NCI-H446 treated with DMSO at 0.1 percent for 48 hours (cell line): ENCODE data around the gene RBFOX2.
"Not testable (repeated sequence)": the region's sequence is repeated elsewhere in the genome, so short reads cannot be mapped to it uniquely, and the experiment has no call there.

Source experiments
- DNase-seq: peaks from one replicate; lab custom pipeline; 2025; lab: John Stamatoyannopoulos, UW

RBFOX2 gene

DNA sequence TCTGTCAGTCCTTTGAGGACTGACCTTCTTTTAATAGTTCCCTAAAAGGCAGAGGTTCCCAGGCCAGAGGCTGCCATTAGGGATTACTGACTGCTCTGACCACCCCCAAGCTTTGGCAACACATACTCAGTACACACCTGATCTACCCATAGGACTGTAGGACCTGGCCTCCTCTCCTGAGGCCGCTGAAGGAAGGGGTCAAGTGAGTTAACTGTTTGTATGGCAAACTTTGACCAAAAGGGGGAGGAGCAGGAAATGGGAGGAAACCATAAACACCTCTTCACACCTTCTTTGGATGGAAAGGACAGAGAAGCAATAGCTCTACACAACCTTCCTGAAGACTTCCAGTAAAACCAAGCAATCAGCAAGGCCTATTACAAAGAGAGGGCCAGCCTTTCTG is 207.0 kb downstream of the RBFOX2 start:
- DNase-seq = no peak

DNA sequence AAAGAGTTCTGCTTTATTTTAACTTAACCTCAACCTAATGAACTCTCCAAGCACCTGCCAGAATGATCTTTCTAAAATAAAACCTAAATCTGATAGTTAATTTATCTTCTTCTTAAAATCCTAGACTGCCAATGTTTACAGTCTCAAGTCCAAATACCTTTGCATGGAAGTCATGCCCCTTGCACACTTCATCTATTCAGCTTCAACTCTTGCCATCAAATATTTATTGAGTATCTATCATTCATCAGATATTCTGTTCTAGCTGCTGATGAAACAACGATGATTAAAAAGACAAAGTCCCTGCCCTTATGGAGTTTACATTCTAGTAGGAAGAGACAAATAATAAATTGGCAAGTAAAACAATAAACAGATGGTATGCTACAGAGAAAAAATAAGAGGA is 209.2 kb downstream of the RBFOX2 start:
- no peak for DNase-seq

DNA sequence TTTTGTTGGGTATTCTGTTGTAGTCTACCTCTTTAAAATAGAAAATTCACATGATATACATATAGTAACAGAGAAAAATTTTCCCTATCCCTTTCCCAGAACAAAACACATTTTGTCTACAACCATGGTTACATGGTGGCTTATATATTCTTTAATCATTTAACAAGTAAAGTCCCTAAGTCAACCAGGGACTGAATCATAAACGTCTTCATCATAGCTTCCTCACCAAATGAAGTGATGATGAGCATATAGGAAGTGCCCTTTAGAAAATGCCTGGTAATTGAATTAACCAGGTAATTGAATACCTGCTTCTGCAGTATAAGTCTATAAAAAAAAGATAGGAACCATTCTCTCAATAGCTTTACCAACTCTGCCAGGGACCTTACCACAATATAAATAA is 209.7 kb downstream of the RBFOX2 start:
- no peak for DNase-seq

DNA sequence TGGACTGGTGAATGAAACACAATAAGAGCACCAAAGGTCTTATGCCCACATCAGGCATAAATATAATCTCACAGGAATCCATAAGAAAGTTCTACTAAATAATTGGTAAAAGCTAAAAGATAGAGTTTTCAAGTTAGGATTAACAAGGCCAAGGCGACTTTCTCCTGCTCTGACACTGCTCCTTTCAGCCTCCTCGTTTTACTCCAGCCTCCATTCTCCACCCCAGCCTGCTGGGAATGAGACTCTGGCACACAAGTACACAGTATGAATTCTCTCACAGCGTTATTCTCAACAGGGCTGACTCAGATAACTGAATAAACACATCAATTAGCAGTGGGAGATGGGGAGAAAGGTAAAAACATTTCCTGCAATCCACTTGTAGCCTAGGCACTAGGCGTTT is 216.0 kb downstream of the RBFOX2 start:
- no peak for DNase-seq

DNA sequence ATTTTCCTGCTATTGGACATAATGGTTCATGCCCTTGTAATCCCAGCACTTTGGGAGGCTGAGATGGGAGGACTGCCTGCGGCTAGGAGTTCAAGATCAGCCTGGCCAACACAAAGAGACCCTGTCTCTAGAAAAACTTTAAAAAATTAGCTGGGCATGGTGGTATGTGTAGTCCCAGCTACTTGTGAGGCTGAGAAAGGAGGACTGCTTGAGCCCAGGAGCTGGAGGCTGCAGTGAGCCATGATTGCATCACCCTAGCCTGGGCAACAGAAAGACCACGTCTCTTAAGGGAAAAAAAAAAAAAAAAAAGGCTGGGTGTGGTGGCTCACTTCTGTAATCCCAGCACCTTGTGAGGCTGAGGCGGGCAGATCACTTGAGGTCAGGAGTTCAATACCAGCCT is 217.0 kb downstream of the RBFOX2 start:
- DNase-seq = no peak

DNA sequence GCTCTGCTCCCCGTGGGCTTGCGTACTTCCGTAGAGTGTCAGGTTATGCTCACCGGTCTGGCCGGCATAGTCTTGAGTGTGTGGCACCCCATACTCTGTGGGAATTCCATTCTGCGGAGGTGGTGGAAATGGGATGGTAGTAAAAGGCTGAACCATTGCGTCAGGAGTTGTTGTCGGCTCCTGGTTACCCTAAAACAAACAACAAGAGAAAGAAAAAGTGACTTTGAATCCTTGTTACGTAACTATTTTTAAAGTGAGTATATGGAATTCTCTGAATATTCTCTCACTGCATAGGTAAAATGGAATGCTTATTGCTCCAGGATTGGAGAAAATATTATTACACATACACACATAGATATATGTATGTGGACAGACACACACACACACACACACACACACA is 218.8 kb downstream of the RBFOX2 start:
- DNase-seq = no peak

DNA sequence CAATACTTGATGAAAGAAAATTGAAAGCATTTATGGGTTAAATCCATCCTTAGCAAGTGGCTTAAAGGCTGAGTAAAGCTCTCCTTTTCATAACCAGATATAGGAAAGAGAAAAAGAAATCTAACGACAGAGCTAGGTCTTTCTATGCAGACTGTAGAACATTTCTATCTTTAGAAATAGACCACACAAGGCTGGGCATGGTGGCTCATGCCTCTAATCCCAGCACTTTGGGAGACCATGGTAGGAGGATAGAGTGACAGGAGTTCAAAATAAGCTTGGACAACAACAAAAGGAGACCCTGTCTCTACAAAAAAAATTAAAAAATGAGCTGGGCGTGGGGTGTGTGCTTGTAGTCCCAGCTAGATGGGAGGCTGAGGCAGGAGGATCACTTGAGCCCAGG is 220.2 kb downstream of the RBFOX2 start:
- DNase-seq = no peak

DNA sequence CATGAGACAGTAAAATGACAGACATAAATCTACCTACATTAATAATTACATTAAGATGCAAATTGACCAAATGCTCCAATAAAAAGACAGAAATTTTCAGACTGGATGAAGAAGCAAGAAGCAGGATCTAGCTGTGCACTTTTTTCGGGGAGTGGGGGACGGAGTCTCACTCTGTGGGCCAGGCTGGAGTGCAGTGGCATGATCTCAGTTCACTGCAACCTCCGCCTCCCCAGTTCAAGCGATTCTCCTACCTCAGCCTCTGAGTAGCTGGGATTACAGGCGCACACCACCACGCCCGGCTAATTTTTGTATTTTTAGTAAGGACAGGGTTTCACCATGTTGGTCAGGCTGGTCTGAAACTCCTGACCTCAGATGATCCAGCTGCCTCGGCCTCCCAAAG is 222.0 kb downstream of the RBFOX2 start:
- DNase-seq = not testable (repeated sequence)

DNA sequence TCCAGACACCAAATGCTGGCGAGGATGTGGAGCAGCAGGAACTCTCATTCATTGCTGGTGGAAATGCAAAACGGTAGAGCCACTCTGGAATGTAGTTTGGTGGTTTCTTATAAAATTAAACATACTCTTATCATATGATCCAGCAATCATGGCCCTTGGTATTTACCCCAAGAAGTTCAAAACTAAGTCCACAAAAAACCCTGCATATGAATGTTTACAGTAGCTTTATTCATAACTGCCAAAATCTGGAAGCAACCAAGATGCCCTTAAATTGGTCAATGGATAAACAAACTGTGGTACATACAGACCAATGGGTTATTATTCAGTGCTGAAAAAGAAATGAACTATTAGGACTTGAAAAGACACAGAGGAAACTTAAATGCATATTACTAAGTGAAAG is 223.2 kb downstream of the RBFOX2 start:
- DNase-seq = no peak

DNA sequence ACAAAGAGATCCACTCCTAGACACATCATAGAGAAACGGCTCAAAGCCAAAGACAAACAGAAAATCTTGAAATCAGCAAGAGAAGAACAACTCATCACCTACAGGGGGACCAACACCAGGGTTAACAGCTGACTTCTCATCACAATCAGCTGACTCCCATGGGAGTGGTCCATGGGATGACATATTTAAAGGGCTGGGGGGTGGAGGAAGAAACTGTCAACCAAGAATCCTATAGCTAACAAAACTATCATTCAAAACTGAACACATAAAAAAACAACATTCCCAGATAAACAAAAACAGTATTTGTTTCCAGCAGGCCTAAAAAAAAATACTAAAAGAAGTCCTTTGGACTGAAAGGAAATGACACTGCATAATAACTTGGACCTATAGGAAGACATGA is 224.2 kb downstream of the RBFOX2 start:
- no peak for DNase-seq

DNA sequence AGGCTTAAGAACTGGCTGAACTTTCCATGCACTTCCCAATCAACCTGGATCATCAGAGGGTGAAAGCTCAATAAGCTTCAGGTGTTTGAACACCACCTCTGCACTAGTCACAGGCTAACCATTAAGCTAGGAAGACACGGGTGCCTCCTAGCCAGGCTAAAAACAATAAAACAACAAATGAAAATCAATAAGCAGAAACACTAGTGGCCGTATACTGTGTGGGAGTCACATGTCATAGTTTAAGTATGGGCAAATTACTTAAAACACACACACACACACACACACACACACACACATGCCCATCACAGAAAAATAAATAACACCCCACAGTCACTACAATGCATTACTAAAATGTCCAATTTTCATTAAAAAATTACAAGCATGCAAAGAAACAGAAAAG is 225.7 kb downstream of the RBFOX2 start:
- no peak for DNase-seq

DNA sequence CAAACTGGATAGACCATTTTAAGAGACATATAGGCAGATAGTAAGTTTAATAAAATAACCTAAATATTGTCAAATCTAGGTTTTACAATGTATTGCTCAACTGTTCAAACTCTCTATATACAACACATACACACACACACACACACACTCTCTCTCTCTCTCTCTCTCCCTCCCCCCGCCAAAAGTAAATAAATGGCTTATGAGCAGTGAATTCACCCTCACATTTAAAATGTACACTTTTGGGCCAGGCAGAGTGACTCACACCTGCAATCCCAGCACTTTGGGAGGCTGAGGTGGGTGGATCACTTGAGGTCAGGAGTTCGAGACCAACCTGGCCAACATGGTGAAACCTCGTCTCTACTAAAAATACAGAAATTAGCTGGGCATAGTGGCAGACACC is 227.3 kb downstream of the RBFOX2 start:
- DNase-seq = not testable (repeated sequence)

DNA sequence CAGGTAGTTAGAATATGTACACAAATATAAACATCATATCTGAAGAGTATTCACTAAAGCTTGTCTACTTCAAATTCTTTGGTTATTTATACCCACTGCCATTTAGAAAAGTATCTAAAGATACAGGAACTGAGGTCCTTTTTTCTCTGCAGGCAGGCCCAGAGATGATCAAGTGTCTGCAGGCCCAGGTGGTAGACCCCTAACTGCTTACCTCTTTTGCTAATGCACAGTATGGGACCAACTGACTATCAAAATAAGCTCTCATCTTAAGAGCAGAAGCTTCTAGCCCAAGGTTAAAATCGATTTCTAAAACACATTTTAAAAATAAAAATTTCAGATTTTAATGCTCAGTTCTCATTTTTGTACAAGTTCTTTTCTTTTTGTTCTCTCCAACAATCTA is 229.5 kb downstream of the RBFOX2 start:
- DNase-seq = no peak

DNA sequence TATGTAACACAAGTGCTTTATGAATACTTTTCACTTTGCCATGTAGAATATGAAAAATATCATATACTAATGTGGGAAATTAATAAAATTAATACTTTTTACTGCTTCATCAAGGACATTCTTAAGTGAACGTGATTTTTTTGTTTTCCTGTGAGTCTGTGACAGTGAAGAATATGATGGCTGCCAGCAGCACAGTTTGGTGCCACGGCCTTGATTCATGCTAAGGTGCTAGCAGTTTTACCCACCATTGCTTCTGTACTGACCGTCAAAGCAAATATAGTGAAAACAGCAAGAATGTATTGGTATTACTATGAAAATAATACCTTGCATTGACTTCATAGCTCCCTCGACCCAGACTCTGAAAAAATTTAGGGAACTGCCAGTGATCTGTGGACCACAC is 231.2 kb downstream of the RBFOX2 start:
- no peak for DNase-seq

DNA sequence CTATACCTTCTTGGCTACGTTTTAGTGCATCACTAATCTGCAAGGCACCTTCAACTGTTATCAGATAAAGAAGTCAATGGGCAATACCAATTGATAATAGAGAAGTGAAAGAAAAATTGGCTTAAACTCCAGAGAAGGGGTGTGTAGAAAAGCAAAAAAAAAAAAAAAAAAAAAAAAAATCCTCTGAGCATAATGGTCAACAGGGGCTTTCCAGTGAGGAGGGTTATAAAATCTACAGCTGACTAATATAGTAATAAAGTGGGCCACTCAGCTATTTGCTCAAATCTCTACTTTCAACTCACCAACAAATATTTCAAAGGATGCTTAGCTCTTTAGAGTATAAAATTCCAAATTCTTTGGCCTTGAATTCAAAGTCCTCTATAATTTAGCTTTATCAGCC is 233.1 kb downstream of the RBFOX2 start:
- DNase-seq = no peak

DNA sequence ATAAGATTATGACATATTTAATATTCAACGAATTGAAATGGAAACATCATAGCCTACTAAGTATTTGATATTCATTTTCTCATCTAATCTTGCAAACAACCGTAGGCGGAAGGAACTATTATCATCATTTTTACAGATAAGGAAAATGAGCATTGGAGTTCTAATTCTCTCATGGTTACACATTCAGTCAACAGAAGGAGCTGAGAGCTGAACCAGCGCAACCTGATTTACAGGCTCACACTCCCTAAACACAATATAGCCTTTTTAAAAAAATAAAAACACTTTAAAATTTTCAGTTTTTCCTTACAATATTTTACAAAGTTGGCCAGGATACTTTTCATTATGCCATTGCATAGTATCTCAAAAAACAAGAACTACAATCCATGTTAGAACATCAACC is 236.1 kb downstream of the RBFOX2 start:
- DNase-seq = no peak

DNA sequence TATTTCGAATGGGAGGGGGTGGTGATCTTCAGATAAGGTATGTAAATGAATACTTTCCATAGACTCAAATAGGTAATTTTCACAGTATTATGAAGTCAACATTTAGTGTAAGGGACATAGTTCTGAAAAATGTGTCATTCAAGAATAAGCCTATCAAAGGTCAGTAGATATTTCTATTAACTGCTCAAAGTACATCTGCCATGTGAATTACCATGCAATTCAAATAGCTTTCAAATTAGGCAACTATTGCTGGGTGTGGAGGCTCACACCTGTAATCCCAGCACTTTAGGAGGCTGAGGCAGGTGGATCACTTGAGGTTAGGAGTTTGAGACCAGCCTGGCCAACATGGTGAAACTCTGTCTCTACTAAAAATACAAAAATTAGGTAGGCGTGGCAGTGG is 236.8 kb downstream of the RBFOX2 start:
- not testable (repeated sequence) for DNase-seq

DNA sequence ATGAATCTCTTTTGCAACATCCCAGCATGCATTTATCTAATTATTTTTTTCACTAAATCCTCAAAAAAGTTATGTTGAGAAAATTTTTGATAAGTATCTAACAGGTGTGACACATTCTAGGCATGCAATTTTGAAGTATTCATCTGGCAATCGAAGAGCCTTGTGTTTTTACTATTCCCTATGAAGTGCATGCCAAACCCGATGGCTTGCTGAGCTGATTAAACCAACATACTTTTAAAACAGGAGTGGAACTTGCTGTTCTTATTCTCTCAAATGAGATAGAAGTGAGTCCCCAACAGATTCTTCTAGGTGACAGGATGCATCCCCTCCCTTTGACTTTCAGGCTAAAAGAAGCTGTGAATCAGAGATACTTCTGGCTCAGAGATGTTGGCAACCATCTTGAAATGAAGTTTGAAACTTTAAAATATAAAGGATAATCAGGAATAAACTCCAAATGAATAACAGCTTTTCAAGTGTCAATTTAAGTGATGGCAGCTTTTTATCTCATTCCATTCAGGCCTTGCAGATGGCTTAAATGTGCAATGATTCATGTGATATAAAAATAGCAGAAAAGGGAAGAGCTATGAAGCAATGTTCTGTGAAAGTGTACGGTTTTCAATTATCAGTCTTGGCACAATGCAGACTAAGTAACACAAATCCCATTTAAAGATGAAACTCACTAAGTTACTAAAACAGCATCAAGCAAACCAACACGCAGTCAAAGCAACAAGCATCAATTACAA is 243.3 kb downstream of the RBFOX2 start:
- no peak for DNase-seq

DNA sequence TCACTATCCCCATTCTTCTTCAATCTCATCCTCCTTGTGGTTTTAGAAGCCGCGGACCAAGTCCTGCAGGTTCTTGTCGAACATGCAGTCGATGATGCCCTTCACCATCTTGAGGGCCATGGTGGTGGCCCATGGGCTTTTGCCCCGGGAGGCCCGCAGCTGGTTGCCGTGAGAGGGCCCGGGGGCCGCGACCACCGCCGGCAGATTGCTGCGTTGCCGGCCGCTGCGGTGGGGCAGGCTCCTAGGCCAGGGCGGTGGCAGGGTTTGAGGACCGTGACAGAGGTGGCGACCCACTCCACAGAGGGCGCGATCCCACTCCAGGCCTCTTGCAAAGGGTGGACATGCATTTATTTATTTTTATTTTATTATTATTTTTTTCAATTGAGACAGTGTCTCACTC is 244.0 kb downstream of the RBFOX2 start:
- DNase-seq = no peak

DNA sequence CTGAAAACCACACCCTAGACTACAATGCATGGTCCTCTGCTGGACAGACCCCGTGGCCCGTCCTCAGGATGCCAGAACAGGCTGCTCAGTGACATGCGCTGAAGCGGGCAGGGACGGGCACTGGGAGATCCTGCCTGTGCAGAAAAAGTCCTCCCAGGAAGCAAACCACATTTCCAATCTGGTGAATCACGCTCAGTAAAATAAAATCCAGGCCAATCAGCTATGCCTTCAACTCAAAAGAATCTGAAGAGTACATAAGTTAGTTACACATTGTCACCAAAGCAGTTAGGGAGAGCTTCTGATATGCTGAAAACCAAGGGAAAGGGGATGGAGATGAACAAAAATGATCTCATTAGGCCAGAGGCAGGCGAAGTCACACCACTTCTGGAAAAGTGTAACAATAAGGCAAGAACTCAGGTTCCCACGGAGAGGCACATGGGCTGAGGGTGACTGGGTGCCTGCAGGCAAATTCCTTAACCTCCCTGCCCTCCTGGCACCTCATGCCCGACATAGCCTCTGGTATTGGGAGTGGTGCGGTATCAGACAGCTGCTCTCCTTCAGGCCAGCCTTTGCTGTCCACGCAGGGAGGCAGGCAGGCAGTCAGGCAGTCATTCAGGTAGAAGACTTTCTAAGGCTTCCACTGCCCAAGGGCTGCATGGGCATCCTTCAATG is 244.5 kb downstream of the RBFOX2 start:
- no peak for DNase-seq

DNA sequence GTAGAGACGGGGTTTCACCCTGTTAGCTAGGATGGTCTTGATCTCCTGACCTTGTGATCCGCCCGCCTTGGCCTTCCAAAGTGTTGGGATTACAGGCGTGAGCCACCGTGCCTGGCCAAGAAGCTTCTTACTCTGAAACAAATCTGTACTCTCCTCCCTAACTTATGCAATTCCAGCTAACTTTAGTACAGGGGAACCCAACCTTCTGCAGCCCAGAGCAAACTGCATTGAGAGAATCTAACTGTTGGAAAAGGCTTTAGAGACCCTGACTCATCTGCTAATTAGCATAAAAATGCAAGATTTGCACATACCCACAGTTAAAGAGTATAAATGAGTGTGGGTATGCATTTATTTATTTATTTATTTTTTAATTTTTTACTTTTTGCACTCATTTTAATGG is 246.1 kb downstream of the RBFOX2 start:
- DNase-seq = no peak

DNA sequence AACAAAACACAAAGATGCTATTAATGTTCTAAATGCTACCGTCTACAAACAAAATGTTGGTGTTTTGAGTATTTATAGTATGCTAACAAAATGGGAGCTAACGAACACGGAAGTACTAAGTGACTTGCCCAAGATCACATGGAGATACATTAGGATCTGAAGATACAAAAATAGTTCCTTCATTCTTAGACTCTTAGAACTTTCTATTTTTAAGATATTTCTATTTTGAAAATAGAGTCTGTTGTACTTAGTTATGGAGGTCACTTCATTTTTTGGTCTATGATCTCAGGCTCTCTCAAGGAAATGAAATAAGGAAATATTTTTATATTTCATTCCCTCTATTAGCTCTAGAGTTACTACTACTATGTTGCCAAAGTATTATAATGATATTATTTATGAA is 246.7 kb downstream of the RBFOX2 start:
- DNase-seq = no peak

DNA sequence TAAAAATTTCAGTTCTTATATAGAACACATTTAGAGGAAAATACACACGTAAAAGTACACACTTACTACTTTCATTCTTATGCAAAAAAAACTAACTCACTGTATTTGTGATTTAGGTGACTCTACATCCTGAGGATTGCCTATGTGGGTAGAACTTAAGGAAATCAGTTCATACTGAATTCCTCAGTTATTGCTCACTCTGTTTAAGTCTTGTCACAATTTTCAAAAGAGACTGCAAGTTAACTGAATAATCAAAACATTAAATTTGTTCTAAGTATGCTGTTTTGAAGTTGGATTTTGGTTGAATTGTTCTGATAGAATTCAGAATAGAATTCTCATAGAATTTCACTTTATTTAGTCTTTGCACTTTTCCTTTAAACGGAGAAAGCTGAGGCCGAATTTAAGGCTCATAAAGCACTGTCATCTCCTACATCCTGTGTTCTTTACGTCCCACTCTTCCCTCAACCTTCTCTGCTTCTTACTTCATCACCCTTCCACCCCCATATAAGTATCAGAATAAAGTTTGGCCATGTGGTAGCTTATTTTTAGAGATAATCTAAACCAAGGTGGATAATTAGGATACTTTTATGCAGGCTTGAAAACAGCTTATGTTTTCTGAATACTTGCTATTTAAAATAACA is 251.2 kb downstream of the RBFOX2 start:
- no peak for DNase-seq

DNA sequence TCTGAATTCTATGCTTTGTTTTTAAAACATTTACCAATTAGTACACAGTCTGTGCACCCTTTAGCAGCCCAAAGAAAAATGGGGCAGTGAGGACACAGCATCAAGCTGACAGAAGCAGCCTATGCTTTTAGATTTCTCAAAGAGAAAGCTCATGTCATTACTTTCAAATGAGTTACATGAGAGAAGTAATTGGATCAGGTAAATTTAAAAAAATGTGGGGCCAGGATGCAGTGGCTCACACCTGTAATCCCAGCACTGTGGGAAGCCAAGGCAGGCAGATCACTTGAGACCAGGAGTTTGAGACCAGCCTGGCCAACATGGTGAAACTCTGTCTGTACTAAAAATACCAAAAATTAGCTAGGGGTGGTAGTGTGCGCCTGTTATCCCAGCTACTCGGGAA is 253.3 kb downstream of the RBFOX2 start:
- no peak for DNase-seq
